Chondrocyte (in vitro differentiated cells): ENCODE results near the gene BARX2. TPM values are rescaled to one million over a fixed set of nuclear protein-coding genes. Genes with fewer than 3 reads are reported as not detected.

Source experiments
- DNase-seq: peaks from one replicate; pipeline ENCODE4 v3.0.0; 2021; ENCODE audit warnings: mixed read lengths, low spot score
- H3K27ac Mint-ChIP-seq: one replicate; pipeline ENCODE4 v1.8.0; 2021; ENCODE audit warnings: mild to moderate bottlenecking, moderate library complexity, mixed read lengths; ENCODE audit not compliant: unreplicated experiment
- H3K27me3 Mint-ChIP-seq: 2 replicates; pipeline ENCODE4 v1.8.0; 2021; ENCODE audit warnings: low read depth, mixed read lengths
- H3K36me3 Mint-ChIP-seq: 2 replicates; pipeline ENCODE4 v1.8.0; 2021; ENCODE audit warnings: low read depth, mixed read lengths
- H3K4me1 Mint-ChIP-seq: 2 replicates; pipeline ENCODE4 v1.8.0; 2021; ENCODE audit warnings: low read depth, mild to moderate bottlenecking, mixed read lengths
- H3K4me3 Mint-ChIP-seq: one replicate; pipeline ENCODE4 v1.8.0; 2021; ENCODE audit warnings: mild to moderate bottlenecking, moderate library complexity, mixed read lengths; ENCODE audit not compliant: unreplicated experiment
- H3K9me3 Mint-ChIP-seq: 2 replicates; pipeline ENCODE4 v1.8.0; 2021; ENCODE audit warnings: low read depth, mixed read lengths
- total RNA-seq: library from RNA; stranded (reverse); gene quantifications from 3 replicates; pipeline ENCODE4 v1.2.1, GENCODE V29; 2021
- TF ChIP-seq, protein P1 (sequence below): fragments of 200-600 bp; sonication (generic); IDR thresholded peaks from 2 replicates; pipeline ENCODE4 v1.5.0; 2021; ENCODE audit warnings: antibody characterized with exemption, mild to moderate bottlenecking, moderate library complexity

The BARX2 gene
- total RNA-seq, 1 donor from 2014 or later, result not detected

DNA sequence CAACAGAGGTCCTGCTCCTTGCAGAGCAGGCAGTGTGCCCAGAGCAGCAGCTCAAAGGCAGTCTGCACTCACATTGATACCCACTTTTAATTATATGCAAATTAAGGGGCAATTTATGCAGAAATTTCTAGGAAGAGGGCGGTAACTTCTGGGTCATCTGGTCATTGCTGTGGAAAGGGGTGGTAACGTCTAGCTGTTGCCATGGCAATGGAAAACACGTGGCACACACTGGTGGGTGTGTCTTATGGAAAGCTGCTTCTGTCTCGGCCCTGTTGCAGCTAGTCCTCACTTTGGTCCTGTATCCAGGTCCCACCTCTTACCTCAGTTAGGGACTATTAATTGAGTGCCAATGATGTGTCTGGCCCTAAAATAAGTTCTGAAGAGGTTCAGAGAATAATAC, 36.8 kb downstream of the BARX2 start:
- DNase-seq, result no peak
- Mint-ChIP-seq H3K27me3 (peaks cover 11% of the 10 kb centered on the region), H3K9me3 (no peaks in the 10 kb centered on the region), H3K4me1 (no peaks in the 10 kb centered on the region), H3K27ac (no peak overlapping the region), H3K4me3 (no peak overlapping the region), H3K36me3 (no peaks in the 10 kb centered on the region)
- TF ChIP-seq, protein P1, sequence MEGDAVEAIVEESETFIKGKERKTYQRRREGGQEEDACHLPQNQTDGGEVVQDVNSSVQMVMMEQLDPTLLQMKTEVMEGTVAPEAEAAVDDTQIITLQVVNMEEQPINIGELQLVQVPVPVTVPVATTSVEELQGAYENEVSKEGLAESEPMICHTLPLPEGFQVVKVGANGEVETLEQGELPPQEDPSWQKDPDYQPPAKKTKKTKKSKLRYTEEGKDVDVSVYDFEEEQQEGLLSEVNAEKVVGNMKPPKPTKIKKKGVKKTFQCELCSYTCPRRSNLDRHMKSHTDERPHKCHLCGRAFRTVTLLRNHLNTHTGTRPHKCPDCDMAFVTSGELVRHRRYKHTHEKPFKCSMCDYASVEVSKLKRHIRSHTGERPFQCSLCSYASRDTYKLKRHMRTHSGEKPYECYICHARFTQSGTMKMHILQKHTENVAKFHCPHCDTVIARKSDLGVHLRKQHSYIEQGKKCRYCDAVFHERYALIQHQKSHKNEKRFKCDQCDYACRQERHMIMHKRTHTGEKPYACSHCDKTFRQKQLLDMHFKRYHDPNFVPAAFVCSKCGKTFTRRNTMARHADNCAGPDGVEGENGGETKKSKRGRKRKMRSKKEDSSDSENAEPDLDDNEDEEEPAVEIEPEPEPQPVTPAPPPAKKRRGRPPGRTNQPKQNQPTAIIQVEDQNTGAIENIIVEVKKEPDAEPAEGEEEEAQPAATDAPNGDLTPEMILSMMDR, result no peak

- peaks cover 2% of the 10 kb centered on the region for H3K27me3 Mint-ChIP-seq
- no peak overlapping the region for H3K4me3 Mint-ChIP-seq
- no peaks in the 10 kb centered on the region for H3K4me1 Mint-ChIP-seq
- H3K36me3 Mint-ChIP-seq, result no peaks in the 10 kb centered on the region
- no peaks in the 10 kb centered on the region for H3K9me3 Mint-ChIP-seq
- DNase-seq, result no peak
- TF ChIP-seq, protein P1, result no peak
- H3K27ac Mint-ChIP-seq, result no peak overlapping the region
Measured at GRCh38 chr11:129414144-129414872, 38.7 kb downstream of the BARX2 start.

DNA sequence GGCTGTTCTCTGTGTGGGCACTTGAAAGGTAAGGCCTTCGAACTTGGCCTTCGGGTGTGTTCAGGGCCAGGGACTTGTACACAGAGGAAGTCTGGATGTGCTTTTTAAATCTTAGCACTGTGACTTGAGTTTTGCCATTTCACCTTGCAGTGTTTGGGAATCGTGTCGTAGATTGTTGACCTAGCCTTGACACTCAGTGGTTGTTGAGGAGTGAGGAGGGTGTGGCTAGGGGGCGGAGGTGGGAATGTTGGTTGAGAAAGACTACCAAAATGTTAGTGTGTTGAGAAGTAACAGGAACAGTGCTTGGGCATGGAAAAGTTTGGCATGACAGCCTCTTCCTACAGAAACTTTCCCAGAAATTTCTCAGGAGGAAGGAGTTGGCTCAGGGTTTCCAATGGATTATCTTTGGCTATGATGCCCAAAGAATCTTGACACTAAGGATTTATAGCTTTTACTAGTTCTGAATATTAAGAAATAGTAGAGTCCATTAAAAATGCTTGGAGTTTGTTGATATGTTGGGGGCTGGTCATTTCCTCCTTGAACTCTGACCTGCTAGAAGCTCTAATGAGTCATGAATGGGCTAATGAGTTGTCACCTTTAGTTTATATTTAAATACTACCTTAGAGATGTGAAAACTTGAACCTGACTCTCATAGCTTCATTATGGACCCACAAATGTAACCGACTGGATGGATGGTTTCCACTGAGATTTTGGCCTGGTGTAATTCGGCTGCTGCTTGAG, 40.6 kb downstream of the BARX2 start:
- H3K27me3 Mint-ChIP-seq, result peaks cover 2% of the 10 kb centered on the region
- peaks cover under 1% of the 10 kb centered on the region for H3K9me3 Mint-ChIP-seq
- TF ChIP-seq, protein P1, result no peak
- no peak overlapping the region for H3K4me3 Mint-ChIP-seq
- no peak for DNase-seq
- H3K4me1 Mint-ChIP-seq, result no peaks in the 10 kb centered on the region
- H3K36me3 Mint-ChIP-seq, result no peaks in the 10 kb centered on the region
- H3K27ac Mint-ChIP-seq, result no peak overlapping the region

DNA sequence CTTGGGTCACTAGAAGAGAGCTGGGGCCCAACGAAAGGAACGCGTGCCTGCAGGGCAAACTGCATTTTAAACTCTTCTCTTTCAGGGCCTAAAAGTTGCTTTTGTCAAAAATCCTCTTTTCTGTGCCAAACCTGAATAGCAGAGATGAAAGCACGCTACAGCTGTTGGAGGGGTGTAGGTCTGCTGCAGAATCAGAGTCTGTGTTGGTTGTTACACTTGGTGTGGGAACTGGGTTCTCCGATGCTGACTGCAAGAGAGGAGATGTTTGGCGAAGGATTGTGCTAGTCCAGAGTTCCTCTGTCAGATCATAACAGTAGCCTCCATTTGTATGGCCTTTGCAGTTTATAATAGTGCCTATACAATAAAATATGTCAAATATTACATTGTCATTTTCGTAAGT, 41.8 kb downstream of the BARX2 start:
- TF ChIP-seq, protein P1, result no peak
- no peak for DNase-seq
- H3K36me3 Mint-ChIP-seq, result no peaks in the 10 kb centered on the region
- H3K9me3 Mint-ChIP-seq, result peaks cover 2% of the 10 kb centered on the region
- H3K27me3 Mint-ChIP-seq, result peaks cover 2% of the 10 kb centered on the region
- no peaks in the 10 kb centered on the region for H3K4me1 Mint-ChIP-seq
- no peak overlapping the region for H3K27ac Mint-ChIP-seq
- H3K4me3 Mint-ChIP-seq, result no peak overlapping the region

DNA sequence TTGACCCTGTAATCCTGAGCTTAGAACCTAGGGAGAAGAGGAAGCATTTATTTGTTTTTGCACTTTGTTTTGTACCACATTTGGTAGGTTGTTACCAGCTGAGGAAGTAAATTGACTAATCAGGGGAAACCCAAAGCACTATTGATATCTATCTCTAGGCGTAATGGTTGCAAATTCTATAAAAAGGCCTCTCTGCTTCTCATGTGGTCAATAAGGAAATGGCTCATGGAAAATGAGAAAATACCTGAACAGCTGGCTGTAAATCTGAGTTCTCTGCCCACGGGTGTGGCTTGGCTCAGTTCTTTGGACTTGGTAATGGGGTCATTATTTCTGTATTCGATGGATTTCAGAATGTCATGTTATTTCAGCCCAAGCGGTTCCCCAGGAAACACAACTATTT, 42.4 kb downstream of the BARX2 start:
- H3K9me3 Mint-ChIP-seq, result peaks cover 2% of the 10 kb centered on the region

More for the DNA sequence above, 42.4 kb downstream of the BARX2 start:
- DNase-seq, result no peak
- no peak overlapping the region for H3K27ac Mint-ChIP-seq
- H3K36me3 Mint-ChIP-seq, result no peaks in the 10 kb centered on the region
- no peak overlapping the region for H3K4me3 Mint-ChIP-seq
- peaks cover 2% of the 10 kb centered on the region for H3K27me3 Mint-ChIP-seq
- no peaks in the 10 kb centered on the region for H3K4me1 Mint-ChIP-seq
- TF ChIP-seq, protein P1, result no peak
